ENCODE results near the gene RPF1. TPM values are rescaled to one million over a fixed set of nuclear protein-coding genes. Genes with fewer than 3 reads are reported as not detected.

RPF1 gene
- total and polyA plus RNA-seq, 4 donors: 13.5 to 16.8 (median 14.8) TPM

DNA sequence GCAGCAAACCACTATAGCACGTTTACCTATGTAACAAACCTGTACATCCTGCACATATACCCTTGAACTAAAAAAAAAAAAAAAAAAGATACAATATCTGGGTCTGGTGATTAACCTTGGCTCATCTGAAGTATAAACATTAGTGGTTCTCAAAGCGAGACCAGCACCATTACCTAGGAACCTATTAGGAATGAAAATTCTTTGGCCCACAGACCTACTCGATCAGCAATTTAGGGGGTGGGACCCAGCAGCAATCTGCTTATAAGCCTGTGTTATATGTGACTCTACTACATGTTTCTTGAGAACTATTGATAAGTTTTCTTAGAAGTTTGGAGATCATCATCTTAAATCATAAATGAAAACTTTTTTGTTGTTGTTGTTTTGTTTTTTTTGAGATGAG lies 17.4 kb downstream of the RPF1 start:
- no peak for DNase-seq (ENCODE audit: low spot score)
- Histone ChIP-seq H3K4me3 (ENCODE audit: low read depth in 1 of 3, low read length in 3 of 3) (no peak overlapping the region), H3K27me3 (ENCODE audit: control insufficient read depth in 4 of 4, insufficient read depth in 4 of 4, low read length in 3 of 4) (no peaks in the 10 kb centered on the region), H3K27ac (ENCODE audit: low read depth in 1 of 2, low read length in 2 of 2) (no peak overlapping the region), H3K4me1 (ENCODE audit: control insufficient read depth in 4 of 4, insufficient read depth in 4 of 4, low read length in 3 of 4) (peaks cover 14 to 38% (median 33%) of the 10 kb centered on the region in 4 donors), H3K9ac (ENCODE audit: low read depth in 1 of 2, low read length in 2 of 2) (no peak overlapping the region), H3K9me3 (ENCODE audit: control insufficient read depth in 4 of 4, low read length in 3 of 4) (no peaks in the 10 kb centered on the region), H3K36me3 (ENCODE audit: control insufficient read depth in 4 of 4, insufficient read depth in 3 of 4, low read depth in 1 of 4, low read length in 3 of 4) (peaks cover 5 to 40% (median 28%) of the 10 kb centered on the region in 4 donors)
- TF ChIP-seq YY1 (IDR thresholded peaks at IDR 0.05) (no peak), HNF4G (IDR thresholded peaks at IDR 0.05) (no peak), TAF1 (conservative IDR thresholded peaks at IDR 0.05) (no peak), RAD21 (IDR thresholded peaks at IDR 0.05) (no peak), FOXA2 (IDR thresholded peaks at IDR 0.05) (no peak), HNF4A (conservative IDR thresholded peaks at IDR 0.05) (no peak), EGR1 (IDR thresholded peaks at IDR 0.05; ENCODE audit: low read depth in 2 of 2) (no peak), NR2F2 (IDR thresholded peaks at IDR 0.05) (no peak), SP1 (IDR thresholded peaks at IDR 0.05) (no peak), RXRA (IDR thresholded peaks at IDR 0.05) (no peak), JUND (IDR thresholded peaks at IDR 0.05) (no peak), FOXA1 (IDR thresholded peaks at IDR 0.05) (no peak), GABPA (IDR thresholded peaks at IDR 0.05 in 1 of 2, conservative IDR thresholded peaks at IDR 0.05 in 1 of 2) (no peak)
- TF ChIP-seq, protein P1, sequence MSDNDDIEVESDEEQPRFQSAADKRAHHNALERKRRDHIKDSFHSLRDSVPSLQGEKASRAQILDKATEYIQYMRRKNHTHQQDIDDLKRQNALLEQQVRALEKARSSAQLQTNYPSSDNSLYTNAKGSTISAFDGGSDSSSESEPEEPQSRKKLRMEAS (IDR thresholded peaks at IDR 0.05): no peak
- TF ChIP-seq, protein P2, sequence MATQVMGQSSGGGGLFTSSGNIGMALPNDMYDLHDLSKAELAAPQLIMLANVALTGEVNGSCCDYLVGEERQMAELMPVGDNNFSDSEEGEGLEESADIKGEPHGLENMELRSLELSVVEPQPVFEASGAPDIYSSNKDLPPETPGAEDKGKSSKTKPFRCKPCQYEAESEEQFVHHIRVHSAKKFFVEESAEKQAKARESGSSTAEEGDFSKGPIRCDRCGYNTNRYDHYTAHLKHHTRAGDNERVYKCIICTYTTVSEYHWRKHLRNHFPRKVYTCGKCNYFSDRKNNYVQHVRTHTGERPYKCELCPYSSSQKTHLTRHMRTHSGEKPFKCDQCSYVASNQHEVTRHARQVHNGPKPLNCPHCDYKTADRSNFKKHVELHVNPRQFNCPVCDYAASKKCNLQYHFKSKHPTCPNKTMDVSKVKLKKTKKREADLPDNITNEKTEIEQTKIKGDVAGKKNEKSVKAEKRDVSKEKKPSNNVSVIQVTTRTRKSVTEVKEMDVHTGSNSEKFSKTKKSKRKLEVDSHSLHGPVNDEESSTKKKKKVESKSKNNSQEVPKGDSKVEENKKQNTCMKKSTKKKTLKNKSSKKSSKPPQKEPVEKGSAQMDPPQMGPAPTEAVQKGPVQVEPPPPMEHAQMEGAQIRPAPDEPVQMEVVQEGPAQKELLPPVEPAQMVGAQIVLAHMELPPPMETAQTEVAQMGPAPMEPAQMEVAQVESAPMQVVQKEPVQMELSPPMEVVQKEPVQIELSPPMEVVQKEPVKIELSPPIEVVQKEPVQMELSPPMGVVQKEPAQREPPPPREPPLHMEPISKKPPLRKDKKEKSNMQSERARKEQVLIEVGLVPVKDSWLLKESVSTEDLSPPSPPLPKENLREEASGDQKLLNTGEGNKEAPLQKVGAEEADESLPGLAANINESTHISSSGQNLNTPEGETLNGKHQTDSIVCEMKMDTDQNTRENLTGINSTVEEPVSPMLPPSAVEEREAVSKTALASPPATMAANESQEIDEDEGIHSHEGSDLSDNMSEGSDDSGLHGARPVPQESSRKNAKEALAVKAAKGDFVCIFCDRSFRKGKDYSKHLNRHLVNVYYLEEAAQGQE (IDR thresholded peaks at IDR 0.05): no peak
- TF ChIP-seq, protein P3, sequence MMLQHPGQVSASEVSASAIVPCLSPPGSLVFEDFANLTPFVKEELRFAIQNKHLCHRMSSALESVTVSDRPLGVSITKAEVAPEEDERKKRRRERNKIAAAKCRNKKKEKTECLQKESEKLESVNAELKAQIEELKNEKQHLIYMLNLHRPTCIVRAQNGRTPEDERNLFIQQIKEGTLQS (IDR thresholded peaks at IDR 0.05): no peak
- TF ChIP-seq, protein P4, sequence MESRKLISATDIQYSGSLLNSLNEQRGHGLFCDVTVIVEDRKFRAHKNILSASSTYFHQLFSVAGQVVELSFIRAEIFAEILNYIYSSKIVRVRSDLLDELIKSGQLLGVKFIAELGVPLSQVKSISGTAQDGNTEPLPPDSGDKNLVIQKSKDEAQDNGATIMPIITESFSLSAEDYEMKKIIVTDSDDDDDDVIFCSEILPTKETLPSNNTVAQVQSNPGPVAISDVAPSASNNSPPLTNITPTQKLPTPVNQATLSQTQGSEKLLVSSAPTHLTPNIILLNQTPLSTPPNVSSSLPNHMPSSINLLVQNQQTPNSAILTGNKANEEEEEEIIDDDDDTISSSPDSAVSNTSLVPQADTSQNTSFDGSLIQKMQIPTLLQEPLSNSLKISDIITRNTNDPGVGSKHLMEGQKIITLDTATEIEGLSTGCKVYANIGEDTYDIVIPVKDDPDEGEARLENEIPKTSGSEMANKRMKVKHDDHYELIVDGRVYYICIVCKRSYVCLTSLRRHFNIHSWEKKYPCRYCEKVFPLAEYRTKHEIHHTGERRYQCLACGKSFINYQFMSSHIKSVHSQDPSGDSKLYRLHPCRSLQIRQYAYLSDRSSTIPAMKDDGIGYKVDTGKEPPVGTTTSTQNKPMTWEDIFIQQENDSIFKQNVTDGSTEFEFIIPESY (IDR thresholded peaks at IDR 0.05): no peak
- TF ChIP-seq, protein P5, sequence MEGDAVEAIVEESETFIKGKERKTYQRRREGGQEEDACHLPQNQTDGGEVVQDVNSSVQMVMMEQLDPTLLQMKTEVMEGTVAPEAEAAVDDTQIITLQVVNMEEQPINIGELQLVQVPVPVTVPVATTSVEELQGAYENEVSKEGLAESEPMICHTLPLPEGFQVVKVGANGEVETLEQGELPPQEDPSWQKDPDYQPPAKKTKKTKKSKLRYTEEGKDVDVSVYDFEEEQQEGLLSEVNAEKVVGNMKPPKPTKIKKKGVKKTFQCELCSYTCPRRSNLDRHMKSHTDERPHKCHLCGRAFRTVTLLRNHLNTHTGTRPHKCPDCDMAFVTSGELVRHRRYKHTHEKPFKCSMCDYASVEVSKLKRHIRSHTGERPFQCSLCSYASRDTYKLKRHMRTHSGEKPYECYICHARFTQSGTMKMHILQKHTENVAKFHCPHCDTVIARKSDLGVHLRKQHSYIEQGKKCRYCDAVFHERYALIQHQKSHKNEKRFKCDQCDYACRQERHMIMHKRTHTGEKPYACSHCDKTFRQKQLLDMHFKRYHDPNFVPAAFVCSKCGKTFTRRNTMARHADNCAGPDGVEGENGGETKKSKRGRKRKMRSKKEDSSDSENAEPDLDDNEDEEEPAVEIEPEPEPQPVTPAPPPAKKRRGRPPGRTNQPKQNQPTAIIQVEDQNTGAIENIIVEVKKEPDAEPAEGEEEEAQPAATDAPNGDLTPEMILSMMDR (IDR thresholded peaks at IDR 0.05; ENCODE audit: low read depth, low read length, missing input control): no peak
- WGBS: 97% methylated on average over 3 of the region's 3 CpGs
